Osteoblast (primary cell): ENCODE results near the gene ROBO2. TPM values are rescaled to one million over a fixed set of nuclear protein-coding genes. Genes with fewer than 3 reads are reported as not detected.

Experiments
- DNase-seq: peaks from one replicate; pipeline ENCODE4 v3.0.0; 2011; ENCODE audit warnings: low spot score, mixed read lengths; ENCODE audit not compliant: insufficient read length; ENCODE audit errors: missing footprints
- H2AFZ ChIP-seq: 2 replicates; pipeline ENCODE4 v1.6.0; 2011; ENCODE audit warnings: mild to moderate bottlenecking, low read length
- H3K27ac ChIP-seq: 2 replicates; pipeline ENCODE4 v1.5.1; 2011; ENCODE audit warnings: mild to moderate bottlenecking, low read depth, low read length, moderate library complexity
- H3K27me3 ChIP-seq: 2 replicates; pipeline ENCODE4 v1.6.0; 2012; ENCODE audit warnings: mild to moderate bottlenecking, control low read depth, inconsistent platforms, low read length, moderate library complexity; ENCODE audit not compliant: insufficient read depth
- H3K36me3 ChIP-seq: 2 replicates; pipeline ENCODE4 v1.5.1; 2011; ENCODE audit warnings: mild to moderate bottlenecking, low read length, control low read depth, moderate library complexity; ENCODE audit not compliant: insufficient read depth
- H3K4me1 ChIP-seq: 2 replicates; pipeline ENCODE4 v1.5.1; 2011; ENCODE audit warnings: mild to moderate bottlenecking, low read length, control low read depth, moderate library complexity; ENCODE audit not compliant: insufficient read depth
- H3K4me2 ChIP-seq: 2 replicates; pipeline ENCODE4 v1.6.0; 2011; ENCODE audit warnings: mild to moderate bottlenecking, low read length; ENCODE audit not compliant: insufficient read depth
- H3K4me3 ChIP-seq: fragments of 200-600 bp; sonication (generic); 3 replicates; pipeline ENCODE4 v1.5.1; 2012; ENCODE audit warnings: mild to moderate bottlenecking, low read length, inconsistent platforms; ENCODE audit not compliant: insufficient read depth
- H3K79me2 ChIP-seq: 2 replicates; pipeline ENCODE4 v1.6.0; 2012; ENCODE audit warnings: mild to moderate bottlenecking, low read length, control low read depth, inconsistent platforms; ENCODE audit not compliant: insufficient read depth
- H3K9me3 ChIP-seq: 2 replicates; pipeline ENCODE4 v1.5.1; 2011; ENCODE audit warnings: low read depth, low read length, control low read depth
- H4K20me1 ChIP-seq: 2 replicates; pipeline ENCODE4 v1.6.0; 2012; ENCODE audit warnings: mild to moderate bottlenecking, low read length, control low read depth; ENCODE audit not compliant: insufficient read depth
- CTCF ChIP-seq: IDR thresholded peaks from 2 replicates; pipeline ENCODE4 v1.5.1; 2011; ENCODE audit warnings: mild to moderate bottlenecking, low read depth, low read length, moderate library complexity; ENCODE audit errors: extremely low read depth
- total RNA-seq: library from RNA; depleted of rRNA; stranded (reverse); fragments of >200 nt; gene quantifications from 2 replicates; pipeline ENCODE4 v1.2.3, GENCODE V29; 2012

ROBO2 gene
- total RNA-seq, 1 donor = 0.36 TPM

- no peak for TF ChIP-seq CTCF
- no peaks in the 10 kb centered on the region for H3K4me1 ChIP-seq
- H3K4me3 ChIP-seq = no peak overlapping the region
Measured at GRCh38 chr3:77648214-77648613, 608.3 kb downstream of the ROBO2 start.

DNA sequence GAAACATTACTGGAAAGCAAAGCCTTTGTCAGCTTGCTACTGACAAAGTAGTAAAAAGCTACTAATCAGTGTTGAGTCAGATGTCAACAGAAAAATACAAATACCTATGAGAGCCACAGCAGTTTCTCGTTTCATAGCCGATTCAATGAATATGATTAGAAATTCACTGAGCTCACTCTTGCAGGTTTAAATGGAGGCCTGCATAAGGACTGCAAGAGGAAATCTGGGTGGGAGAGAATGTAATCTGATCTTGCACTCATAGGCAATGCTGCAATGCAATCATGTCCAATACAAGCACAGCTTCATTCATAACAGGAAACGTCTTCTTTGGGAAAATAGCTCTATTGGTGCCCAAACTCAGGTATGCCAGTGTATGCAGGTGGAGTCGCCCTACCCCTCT, 608.8 kb downstream of the ROBO2 start:
- TF ChIP-seq CTCF = no peak
- H3K36me3 ChIP-seq = no peaks in the 10 kb centered on the region
- H2AFZ ChIP-seq = no peak overlapping the region
- H4K20me1 ChIP-seq = no peaks in the 10 kb centered on the region
- H3K9me3 ChIP-seq = peaks cover 1% of the 10 kb centered on the region
- no peak overlapping the region for H3K27ac ChIP-seq
- no peaks in the 10 kb centered on the region for H3K79me2 ChIP-seq
- H3K4me1 ChIP-seq = no peaks in the 10 kb centered on the region
- H3K4me3 ChIP-seq = no peak overlapping the region
- DNase-seq = no peak
- no peaks in the 10 kb centered on the region for H3K27me3 ChIP-seq
- H3K4me2 ChIP-seq = no peak overlapping the region

More at GRCh38 chr3:77648214-77648613, 608.3 kb downstream of the ROBO2 start:
- no peak overlapping the region for H3K4me2 ChIP-seq
- H3K9me3 ChIP-seq = peaks cover 1% of the 10 kb centered on the region
- H3K79me2 ChIP-seq = no peaks in the 10 kb centered on the region
- no peak overlapping the region for H3K27ac ChIP-seq
- DNase-seq = no peak
- H3K27me3 ChIP-seq = no peaks in the 10 kb centered on the region
- no peaks in the 10 kb centered on the region for H4K20me1 ChIP-seq
- H3K36me3 ChIP-seq = no peaks in the 10 kb centered on the region
- H2AFZ ChIP-seq = no peak overlapping the region

- Histone ChIP-seq H3K27ac (no peak overlapping the region), H3K4me1 (no peaks in the 10 kb centered on the region), H3K4me2 (no peak overlapping the region), H3K27me3 (no peaks in the 10 kb centered on the region), H3K9me3 (peaks cover 4% of the 10 kb centered on the region), H4K20me1 (no peaks in the 10 kb centered on the region), H3K4me3 (no peak overlapping the region), H3K79me2 (no peaks in the 10 kb centered on the region), H2AFZ (no peak overlapping the region), H3K36me3 (no peaks in the 10 kb centered on the region)
- TF ChIP-seq CTCF = no peak
- no peak for DNase-seq
Measured at GRCh38 chr3:77652624-77653023, 612.7 kb downstream of the ROBO2 start.

- no peak overlapping the region for H2AFZ ChIP-seq
- no peak for DNase-seq
- no peaks in the 10 kb centered on the region for H3K27me3 ChIP-seq
- no peaks in the 10 kb centered on the region for H3K79me2 ChIP-seq
- no peak overlapping the region for H3K4me2 ChIP-seq
- no peak overlapping the region for H3K4me3 ChIP-seq
- no peaks in the 10 kb centered on the region for H3K36me3 ChIP-seq
- TF ChIP-seq CTCF = no peak
- peaks cover 4% of the 10 kb centered on the region for H3K9me3 ChIP-seq
- H3K27ac ChIP-seq = no peak overlapping the region
- no peaks in the 10 kb centered on the region for H4K20me1 ChIP-seq
- no peaks in the 10 kb centered on the region for H3K4me1 ChIP-seq
Measured at GRCh38 chr3:77655396-77655795, 615.5 kb downstream of the ROBO2 start.
